Calu3 (cell line): ENCODE measurements around the gene MCF2L. TPM values are rescaled to one million over a fixed set of nuclear protein-coding genes. Genes with fewer than 3 reads are reported as not detected.

Experiments
- BruUV-seq: library from RNA; stranded (reverse); fragments of 400-500 nt; replicated peaks from 2 replicates; lab custom pipeline; 2021; lab: Mats Ljungman, UMichigan
- CTCF ChIA-PET: fragments of 300-600 bp; sonication (Branson Sonifier 250); formaldehyde crosslinking; loops from one replicate; lab custom pipeline; 2022; ENCODE audit warnings: antibody characterized with exemption; lab: Charles Lee
- DNase-seq: peaks from one replicate; pipeline ENCODE4 v3.0.0; 2022
- H3K27ac Mint-ChIP-seq: one replicate; pipeline ENCODE4 v1.8.0; 2022; ENCODE audit warnings: mixed read lengths; ENCODE audit not compliant: unreplicated experiment
- H3K27me3 Mint-ChIP-seq: one replicate; pipeline ENCODE4 v1.8.0; 2022; ENCODE audit warnings: mixed read lengths; ENCODE audit not compliant: unreplicated experiment
- H3K36me3 Mint-ChIP-seq: one replicate; pipeline ENCODE4 v1.8.0; 2022; ENCODE audit warnings: mild to moderate bottlenecking, moderate library complexity, mixed read lengths; ENCODE audit not compliant: insufficient read depth, unreplicated experiment
- H3K4me1 Mint-ChIP-seq: one replicate; pipeline ENCODE4 v1.8.0; 2022; ENCODE audit warnings: mild to moderate bottlenecking, low read depth, mixed read lengths; ENCODE audit not compliant: unreplicated experiment
- H3K4me3 Mint-ChIP-seq: one replicate; pipeline ENCODE4 v1.8.0; 2022; ENCODE audit warnings: mild to moderate bottlenecking, low read depth, moderate library complexity, mixed read lengths; ENCODE audit not compliant: unreplicated experiment
- H3K9me3 Mint-ChIP-seq: one replicate; pipeline ENCODE4 v1.8.0; 2022; ENCODE audit warnings: low read depth, mixed read lengths; ENCODE audit not compliant: unreplicated experiment
- intact Hi-C: fragments of 100-400 bp; cut with micrococcal nuclease; formaldehyde crosslinking; loops from one replicate; pipeline ENCODE4 v1.10.0; 2022; ENCODE audit not compliant: unreplicated experiment
- total RNA-seq: library from RNA; stranded (reverse); gene quantifications from 2 replicates; pipeline ENCODE4 v1.2.3, GENCODE V29; 2022
- TF ChIP-seq, protein P1 (sequence below): fragments of 200-600 bp; IDR thresholded peaks from one replicate; pipeline ENCODE4 v1.8.0; 2022; ENCODE audit warnings: antibody characterized with exemption; ENCODE audit not compliant: unreplicated experiment

The MCF2L gene
- total RNA-seq, 1 experiment from 2014 or later = 12.9 TPM

DNA sequence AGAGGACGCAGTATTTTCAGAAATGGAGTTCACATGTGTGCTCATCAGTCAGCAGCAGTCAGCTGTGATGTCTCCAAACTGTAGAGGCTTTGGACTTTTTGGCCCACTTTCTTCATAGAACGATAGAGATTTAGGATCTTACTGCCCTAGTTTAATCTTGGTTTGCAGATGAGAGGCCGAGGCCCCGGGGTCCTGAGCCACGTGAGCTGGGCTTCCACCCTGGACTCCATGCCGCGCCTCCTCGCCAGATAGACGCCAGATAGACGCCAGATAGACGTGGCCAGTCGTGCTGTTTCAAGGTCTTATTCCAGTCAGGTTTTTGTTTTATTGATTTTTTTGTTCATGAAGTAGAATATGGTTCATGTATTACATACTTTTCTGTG, 11.7 kb upstream of the MCF2L start:
- H3K36me3 Mint-ChIP-seq = peaks cover 3% of the 10 kb centered on the region

DNA sequence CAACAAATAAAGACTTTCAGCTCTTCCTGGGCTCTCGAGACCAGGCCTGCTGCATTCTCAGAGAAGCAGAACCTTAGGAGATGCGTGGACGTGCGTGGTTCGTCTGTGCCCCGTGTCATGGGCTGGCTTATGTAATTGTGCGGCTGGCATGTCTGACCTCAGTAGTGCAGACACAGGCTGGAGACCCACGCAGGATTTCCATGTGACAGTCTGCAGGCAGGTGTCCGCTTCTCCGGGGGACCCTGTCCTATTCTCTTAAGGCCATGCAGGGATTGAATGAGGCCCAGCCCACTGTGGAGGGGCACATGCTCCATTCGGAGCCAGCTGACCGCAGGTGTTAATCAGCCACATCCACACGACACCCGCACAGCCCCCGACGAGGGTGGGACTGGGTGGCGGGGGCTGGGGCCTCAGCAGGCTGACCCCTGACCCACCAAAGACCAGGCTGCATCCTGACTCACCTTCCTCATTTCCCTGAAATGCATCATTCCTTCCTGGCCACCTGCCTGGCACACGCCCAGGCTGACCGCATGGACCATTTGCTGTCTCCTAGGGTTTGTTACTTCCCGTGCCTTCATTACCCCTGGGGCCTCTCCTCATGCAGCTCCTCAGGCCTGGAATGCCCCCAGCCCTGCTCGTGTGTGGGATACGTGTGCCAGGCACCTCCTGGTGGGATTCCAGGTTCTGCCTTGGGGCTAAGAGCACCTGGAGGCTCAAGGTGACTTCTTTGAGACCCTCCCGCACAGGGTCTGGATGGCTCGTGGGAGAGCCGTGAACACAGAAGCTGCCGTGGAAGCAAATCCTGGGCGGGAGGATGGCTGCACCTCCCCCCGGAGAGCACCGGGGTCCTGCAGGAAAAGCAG, 10.7 kb upstream of the MCF2L start:
- H3K4me1 Mint-ChIP-seq = no peaks in the 10 kb centered on the region
- no TSS peak for BruUV-seq
- CTCF ChIA-PET = no interaction called here
- no peaks in the 10 kb centered on the region for H3K9me3 Mint-ChIP-seq
- intact Hi-C loops = no loop called here
- TF ChIP-seq, protein P1, sequence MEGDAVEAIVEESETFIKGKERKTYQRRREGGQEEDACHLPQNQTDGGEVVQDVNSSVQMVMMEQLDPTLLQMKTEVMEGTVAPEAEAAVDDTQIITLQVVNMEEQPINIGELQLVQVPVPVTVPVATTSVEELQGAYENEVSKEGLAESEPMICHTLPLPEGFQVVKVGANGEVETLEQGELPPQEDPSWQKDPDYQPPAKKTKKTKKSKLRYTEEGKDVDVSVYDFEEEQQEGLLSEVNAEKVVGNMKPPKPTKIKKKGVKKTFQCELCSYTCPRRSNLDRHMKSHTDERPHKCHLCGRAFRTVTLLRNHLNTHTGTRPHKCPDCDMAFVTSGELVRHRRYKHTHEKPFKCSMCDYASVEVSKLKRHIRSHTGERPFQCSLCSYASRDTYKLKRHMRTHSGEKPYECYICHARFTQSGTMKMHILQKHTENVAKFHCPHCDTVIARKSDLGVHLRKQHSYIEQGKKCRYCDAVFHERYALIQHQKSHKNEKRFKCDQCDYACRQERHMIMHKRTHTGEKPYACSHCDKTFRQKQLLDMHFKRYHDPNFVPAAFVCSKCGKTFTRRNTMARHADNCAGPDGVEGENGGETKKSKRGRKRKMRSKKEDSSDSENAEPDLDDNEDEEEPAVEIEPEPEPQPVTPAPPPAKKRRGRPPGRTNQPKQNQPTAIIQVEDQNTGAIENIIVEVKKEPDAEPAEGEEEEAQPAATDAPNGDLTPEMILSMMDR = no peak
- DNase-seq = no peak
- no peak overlapping the region for H3K27ac Mint-ChIP-seq
- H3K27me3 Mint-ChIP-seq = no peaks in the 10 kb centered on the region
- no peak overlapping the region for H3K4me3 Mint-ChIP-seq
- peaks cover 3% of the 10 kb centered on the region for H3K36me3 Mint-ChIP-seq

More for the DNA sequence above, 11.7 kb upstream of the MCF2L start:
- Mint-ChIP-seq H3K27ac (no peak overlapping the region), H3K9me3 (no peaks in the 10 kb centered on the region), H3K27me3 (no peaks in the 10 kb centered on the region), H3K4me3 (no peak overlapping the region), H3K4me1 (no peaks in the 10 kb centered on the region)
- CTCF ChIA-PET = no interaction called here
- intact Hi-C loops = no loop called here
- no TSS peak for BruUV-seq
- TF ChIP-seq, protein P1 = no peak
- DNase-seq = no peak

DNA sequence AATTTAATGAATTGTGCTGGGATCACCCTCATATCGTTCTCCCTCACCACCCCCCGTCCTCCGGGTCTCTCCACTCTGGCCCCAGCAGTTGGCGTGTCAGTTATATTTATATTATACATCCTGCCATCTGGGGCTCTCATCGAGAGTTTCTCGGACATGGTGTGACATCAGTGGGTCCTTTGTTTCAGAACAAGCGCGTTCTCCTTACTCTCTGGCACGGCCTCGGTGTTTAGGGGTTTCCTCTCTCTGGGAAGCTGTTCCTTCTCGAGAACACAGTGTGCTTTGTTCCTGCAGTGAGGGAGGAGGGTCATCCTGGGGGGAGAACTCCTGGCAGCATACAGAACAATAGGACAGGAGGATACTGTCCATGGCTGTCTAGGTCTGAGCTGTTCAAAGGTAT, 9.8 kb upstream of the MCF2L start:
- intact Hi-C loops = no loop called here
- TF ChIP-seq, protein P1 = no peak
- no peak for DNase-seq
- Mint-ChIP-seq H3K4me1 (no peaks in the 10 kb centered on the region), H3K36me3 (peaks cover 3% of the 10 kb centered on the region), H3K27me3 (no peaks in the 10 kb centered on the region), H3K27ac (no peak overlapping the region), H3K9me3 (no peaks in the 10 kb centered on the region), H3K4me3 (no peak overlapping the region)
- BruUV-seq = no TSS peak
- CTCF ChIA-PET = no interaction called here

DNA sequence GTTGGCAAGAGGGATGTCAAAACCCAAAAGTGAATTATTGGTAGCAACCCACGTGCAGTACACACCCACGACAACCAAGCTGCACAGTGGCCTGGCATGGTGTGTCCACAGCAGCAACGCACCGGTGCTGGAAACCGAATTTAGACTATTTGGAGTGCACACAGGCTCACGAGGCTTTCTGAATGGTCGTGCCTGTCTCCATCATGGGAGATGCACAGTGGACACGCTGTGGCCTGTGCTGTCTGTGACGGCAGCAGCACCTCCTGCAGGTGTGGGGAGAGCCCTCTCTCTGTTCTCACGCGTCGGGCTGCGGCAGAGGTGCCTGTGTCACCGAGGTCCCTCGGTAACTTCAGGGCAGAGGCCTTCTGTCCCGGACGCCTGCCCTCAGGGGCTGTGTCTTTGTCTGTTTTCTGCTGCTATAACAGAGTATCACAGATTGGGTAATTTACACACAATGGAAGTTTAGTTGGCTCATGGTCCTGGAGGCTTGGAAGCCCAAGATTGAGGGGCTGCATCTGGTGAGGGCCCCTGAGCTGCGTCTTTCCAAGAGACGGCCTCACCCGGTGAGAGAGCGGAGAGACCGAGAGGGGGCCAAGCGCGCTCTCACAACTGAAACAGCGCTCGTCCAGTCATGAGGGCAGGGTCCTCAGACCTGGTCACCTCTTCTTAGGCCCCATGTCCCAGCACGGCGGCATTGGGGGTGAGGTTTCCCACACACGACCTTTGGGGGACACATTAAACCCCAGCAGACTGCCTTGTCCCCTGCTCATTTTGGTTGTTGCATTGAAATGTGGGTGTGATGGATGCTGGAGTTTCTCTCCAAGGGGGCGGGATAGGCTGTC, 9.1 kb upstream of the MCF2L start:
- Mint-ChIP-seq H3K4me3 (no peak overlapping the region), H3K27ac (no peak overlapping the region), H3K27me3 (no peaks in the 10 kb centered on the region), H3K4me1 (no peaks in the 10 kb centered on the region), H3K9me3 (no peaks in the 10 kb centered on the region), H3K36me3 (peaks cover 3% of the 10 kb centered on the region)
- TF ChIP-seq, protein P1 = no peak
- intact Hi-C loops = no loop called here
- no TSS peak for BruUV-seq
- no peak for DNase-seq
- CTCF ChIA-PET = no interaction called here
